Thoracic aorta endothelial cell (primary cell): Measurements from ENCODE around the gene CHST8. TPM values are rescaled to one million over a fixed set of nuclear protein-coding genes. Genes with fewer than 3 reads are reported as not detected.

ENCODE experiments used
- total RNA-seq: library from RNA; depleted of rRNA; stranded (reverse); fragments of >200 nt; gene quantifications from 2 replicates; pipeline ENCODE4 v1.2.3, GENCODE V29; 2012

Gene CHST8, protein sequence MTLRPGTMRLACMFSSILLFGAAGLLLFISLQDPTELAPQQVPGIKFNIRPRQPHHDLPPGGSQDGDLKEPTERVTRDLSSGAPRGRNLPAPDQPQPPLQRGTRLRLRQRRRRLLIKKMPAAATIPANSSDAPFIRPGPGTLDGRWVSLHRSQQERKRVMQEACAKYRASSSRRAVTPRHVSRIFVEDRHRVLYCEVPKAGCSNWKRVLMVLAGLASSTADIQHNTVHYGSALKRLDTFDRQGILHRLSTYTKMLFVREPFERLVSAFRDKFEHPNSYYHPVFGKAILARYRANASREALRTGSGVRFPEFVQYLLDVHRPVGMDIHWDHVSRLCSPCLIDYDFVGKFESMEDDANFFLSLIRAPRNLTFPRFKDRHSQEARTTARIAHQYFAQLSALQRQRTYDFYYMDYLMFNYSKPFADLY
- 0.07 TPM in 1 of 2 replicates, not detected in the other for total RNA-seq

DNA sequence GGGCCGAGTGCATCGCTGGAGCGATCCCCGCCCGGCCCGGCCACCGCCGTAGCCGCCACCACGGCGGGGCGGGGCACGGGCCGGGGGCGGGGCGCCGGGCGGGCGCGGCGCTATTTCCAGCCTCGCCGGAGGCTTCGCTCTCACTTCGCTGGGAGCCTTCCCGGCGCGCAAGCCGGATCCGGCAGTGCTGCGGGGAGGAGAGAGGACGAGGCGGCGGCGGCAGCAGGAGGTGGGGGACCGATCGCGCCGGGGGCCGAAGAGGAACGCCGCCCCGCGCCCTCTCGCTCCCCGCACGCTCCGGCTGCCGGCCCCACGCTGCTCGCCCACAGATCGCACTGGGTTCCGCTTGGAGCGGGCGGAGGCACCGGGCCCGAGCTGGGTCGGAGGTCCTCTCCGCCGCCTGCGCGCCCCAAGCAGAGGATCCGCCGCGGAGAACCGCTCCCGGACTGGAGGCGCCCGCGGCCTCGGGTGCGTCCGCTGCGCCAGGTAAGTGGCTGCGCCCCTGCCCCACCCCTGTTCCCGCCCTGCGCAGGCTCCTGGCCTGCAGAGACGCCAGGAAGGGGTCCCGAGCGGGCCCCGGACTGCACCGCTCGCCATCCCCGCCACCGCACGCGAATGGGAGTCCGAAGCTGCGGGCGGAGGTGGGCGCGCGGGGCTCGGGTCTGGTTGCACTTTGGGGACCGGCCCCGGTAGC is at the start of gene CHST8:
CHST8 (plus strand) TSS at position 143 of the 694 bp plus-strand sequence. CDS start 67,309 bp downstream, outside the sequence.

DNA sequence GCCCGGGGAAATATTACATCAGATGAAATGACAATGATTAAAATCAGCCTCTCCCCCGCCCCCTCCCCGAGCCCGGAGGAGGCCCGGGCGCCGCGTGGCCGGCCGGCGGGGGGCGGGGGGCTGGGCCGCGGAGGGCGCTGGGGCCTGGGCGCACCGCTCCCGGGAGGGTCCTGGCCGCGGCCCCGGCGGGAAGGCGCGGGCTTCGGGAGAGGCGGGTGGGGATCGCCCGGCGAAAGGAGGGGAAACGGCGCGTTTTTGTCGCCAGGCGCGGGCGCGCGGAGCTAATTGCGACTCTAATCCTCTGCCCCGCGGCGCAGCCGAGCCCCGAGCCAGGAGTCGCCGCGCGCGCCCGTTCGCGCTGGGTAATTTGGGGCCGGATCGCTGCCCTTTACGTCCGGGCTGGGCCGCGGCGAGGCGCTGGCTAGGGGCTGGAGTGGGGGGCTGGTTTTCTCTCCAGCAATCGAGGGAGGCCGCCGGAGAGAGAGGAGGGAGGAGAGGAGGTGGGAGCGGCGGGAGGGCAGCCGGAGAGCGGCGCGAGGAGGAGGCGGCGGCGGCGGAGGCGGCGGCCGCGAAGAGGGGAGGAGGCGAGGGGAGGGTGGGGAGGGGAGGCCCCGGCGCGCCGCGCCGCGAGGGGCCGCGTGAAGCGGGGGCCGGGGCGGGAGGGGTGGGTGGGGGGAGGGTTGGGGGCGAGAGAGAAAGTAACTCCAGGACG is 174.6 kb downstream of the CHST8 start, which contains the start of gene KCTD15:
KCTD15 (plus strand) TSS at position 707 of the 712 bp plus-strand sequence. CDS start 3,585 bp downstream, outside the sequence.

Other genes with a start within 250 kb of the CHST8 start
- 29.7 and 30.2 TPM in 2 replicates for gene CEBPG, start 248.2 kb upstream of the CHST8 start, total RNA-seq
- 55.9 and 59.3 TPM in 2 replicates for gene PEPD, start 100.2 kb upstream of the CHST8 start, total RNA-seq
- 68.0 and 70.5 TPM in 2 replicates for gene KCTD15, start 174.9 kb downstream of the CHST8 start, total RNA-seq